Neutrophil (primary cell): ENCODE data around the gene EGFL7.

Experiments
- H3K27ac ChIP-seq: fragments of 200-600 bp; sonication (generic); 2 replicates; pipeline ENCODE4 v1.5.1; 2016; ENCODE audit warnings: mild to moderate bottlenecking, moderate library complexity
- H3K27me3 ChIP-seq: fragments of 200-600 bp; sonication (generic); 2 replicates; pipeline ENCODE4 v1.6.0; 2016; ENCODE audit warnings: mild to moderate bottlenecking
- H3K36me3 ChIP-seq: fragments of 200-600 bp; sonication (generic); 2 replicates; pipeline ENCODE4 v1.5.1; 2017
- H3K4me1 ChIP-seq, 2 experiments: fragments of 200-600 bp in 1 of 2; sonication (generic) in 1 of 2; 1 replicate in 1 of 2; 2 replicates in 1 of 2; pipeline versions ENCODE4 v1.5.1 to v1.6.1; 2013 to 2016; ENCODE audit warnings: low read depth in 1 of 2, low read length in 1 of 2, mild to moderate bottlenecking in 1 of 2, moderate library complexity in 1 of 2; ENCODE audit not compliant: control insufficient read depth in 1 of 2, insufficient read depth in 1 of 2
- H3K4me3 ChIP-seq, 2 experiments: fragments of 200-600 bp in 1 of 2; sonication (generic) in 1 of 2; 1 replicate in 1 of 2; 2 replicates in 1 of 2; pipeline ENCODE4 v1.5.1; 2013 to 2016; ENCODE audit warnings: low read depth in 1 of 2, low read length in 1 of 2, mild to moderate bottlenecking in 1 of 2, moderate library complexity in 1 of 2
- H3K9me3 ChIP-seq: fragments of 200-600 bp; sonication (generic); 2 replicates; pipeline ENCODE4 v1.5.1; 2016
- CTCF ChIP-seq: fragments of 200-600 bp; sonication (generic); IDR thresholded peaks from 2 replicates; pipeline ENCODE4 v1.5.1; 2016; ENCODE audit warnings: antibody characterized with exemption

EGFL7 gene

DNA sequence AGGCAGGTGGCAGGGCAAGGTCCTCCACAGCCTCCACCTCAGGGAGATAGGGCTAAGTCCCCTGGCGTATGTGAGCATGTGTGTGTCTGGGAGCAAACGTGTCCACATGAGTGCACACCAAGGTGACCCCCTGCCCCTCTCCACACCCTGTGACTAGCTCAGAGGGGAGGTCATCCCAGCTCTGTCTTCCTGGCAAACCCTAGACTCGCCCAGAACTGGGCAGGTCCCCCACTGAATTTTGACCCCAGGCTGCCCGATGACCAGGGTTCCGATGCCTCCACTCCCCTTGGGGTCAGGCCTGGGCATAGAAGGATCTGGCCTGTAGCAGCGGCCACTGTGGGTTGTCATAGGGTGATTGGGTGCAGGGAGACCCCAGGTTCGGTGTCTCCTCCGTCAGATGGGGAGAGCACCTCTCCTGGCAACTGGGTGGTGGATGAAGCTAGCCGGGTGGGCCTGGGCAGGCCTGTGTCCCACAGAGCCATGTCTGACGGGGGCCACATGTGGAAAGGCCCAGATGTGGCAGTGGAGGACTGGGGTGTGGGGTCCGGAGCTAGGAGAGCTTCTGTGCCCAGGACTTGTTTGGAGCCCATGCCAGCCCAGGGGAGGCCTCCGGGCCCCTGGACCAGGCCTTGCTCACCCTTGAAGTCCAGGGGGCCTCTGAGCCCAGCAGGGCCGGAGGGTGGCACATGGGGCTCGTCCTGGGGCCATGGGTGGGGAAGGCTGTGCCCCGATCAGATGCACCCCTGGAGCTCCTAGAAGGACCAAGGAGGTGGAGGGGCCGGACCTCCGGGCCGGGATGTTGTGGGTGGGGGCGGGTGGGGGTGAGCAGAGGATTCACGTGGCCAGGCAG is 55.9 kb downstream of the EGFL7 start:
- Histone ChIP-seq H3K4me1 (peaks cover 22 to 28% of the 10 kb centered on the region in 2 experiments), H3K36me3 (peaks cover 30% of the 10 kb centered on the region), H3K4me3 (no peak overlapping the region), H3K27me3 (peaks cover 57% of the 10 kb centered on the region), H3K27ac (no peak overlapping the region), H3K9me3 (no peaks in the 10 kb centered on the region)
- TF ChIP-seq CTCF: no peak

DNA sequence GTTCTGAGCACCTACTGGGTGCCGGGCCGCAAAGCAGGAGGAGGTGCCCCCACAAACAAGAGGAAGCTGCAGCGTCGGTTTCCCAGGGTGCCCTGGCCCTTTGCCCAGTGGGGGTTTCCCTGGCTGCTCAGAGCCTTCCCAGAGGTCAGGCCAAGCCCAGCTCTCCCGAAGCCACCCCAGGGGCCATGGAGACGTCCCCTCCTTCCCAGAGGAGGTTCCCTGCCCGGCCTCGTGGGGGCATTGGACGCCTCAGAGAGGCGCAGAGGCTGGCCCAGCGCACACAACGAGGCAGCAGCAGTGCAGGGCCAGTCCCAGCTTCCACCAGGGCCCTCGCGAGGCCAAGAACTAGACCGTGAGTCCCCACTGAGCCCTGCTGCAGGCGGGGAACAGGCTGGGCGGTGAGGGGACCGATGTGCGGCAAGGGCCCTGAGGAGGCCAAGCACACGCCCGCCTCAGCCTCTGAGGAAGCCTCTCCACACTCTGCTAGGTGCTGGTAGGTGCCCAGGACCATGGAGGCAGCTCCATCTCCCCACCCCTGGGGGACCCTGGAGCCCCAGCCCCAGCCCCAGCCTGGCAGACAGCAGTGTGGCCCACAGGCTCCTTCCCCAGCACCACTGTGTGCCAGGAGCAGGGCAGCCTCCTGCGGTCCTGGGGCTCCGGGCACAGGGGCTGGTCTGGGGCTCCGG is 56.6 kb downstream of the EGFL7 start:
- Histone ChIP-seq H3K27me3 (peaks cover 49% of the 10 kb centered on the region), H3K36me3 (peaks cover 38% of the 10 kb centered on the region), H3K9me3 (no peaks in the 10 kb centered on the region), H3K27ac (no peak overlapping the region), H3K4me1 (peaks cover 16 to 21% of the 10 kb centered on the region in 2 experiments), H3K4me3 (no peak overlapping the region)
- TF ChIP-seq CTCF: no peak

DNA sequence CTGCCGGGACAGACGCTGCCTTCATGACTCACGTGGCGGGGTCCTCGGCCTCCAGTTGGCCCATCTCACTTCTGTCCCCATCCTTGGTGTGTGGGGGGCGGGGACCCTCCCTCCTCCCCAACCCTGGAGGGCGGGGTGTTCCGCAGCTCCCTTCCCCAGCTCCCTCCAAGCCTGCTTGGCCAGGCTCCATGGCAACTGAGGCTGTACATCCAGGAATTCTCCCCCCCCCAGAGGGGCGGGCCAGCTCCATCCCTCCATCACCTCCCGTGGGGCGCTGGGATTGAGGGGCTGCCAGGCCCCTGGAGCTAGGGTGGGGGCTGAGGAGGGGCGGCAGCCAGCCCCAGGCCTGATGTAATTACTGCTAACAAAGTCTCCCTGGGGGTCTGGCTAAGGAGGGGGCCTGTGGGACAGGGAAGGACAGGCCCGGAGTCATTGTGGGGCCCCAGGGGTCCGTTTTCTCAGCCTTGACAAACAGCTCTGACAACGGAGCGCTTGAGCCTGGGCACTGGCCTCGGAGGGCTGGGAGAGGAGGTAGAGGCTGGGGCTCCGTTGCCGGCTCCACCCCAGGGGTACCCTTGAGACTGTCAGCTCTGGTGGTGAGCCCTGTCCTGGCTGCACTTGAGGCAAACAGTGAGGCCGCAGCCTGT is 57.7 kb downstream of the EGFL7 start:
- Histone ChIP-seq H3K9me3 (no peaks in the 10 kb centered on the region), H3K27me3 (peaks cover 39% of the 10 kb centered on the region), H3K4me1 (peaks cover 7 to 12% of the 10 kb centered on the region in 2 experiments), H3K27ac (no peak overlapping the region), H3K36me3 (peaks cover 47% of the 10 kb centered on the region), H3K4me3 (no peak overlapping the region)
- TF ChIP-seq CTCF: no peak

DNA sequence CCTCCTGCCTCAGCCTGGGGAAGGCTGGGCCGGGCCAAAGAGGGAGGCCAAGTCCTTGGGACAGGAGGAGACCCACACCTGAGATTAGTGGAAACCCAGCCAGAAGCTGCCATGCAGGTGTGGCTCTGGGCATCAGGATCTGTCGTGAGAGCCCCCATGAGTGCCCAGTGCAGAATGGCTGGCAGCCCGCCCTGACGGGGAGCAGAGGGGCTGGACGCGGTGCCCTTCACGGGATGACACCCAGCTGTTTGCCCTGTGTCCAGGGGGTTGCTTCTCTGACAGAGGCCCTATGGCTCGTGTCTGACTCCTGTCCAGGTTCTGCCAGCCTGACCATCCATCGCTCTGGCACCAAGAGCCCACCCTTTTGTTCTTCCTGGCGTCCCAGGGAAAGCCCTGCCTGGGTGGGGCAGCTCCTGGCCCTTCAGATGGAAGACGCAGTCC is 58.2 kb downstream of the EGFL7 start:
- no peak for TF ChIP-seq CTCF
- peaks cover 52% of the 10 kb centered on the region for H3K36me3 ChIP-seq
- H3K4me1 ChIP-seq: peaks cover 8 to 13% of the 10 kb centered on the region in 2 experiments
- H3K4me3 ChIP-seq: no peak overlapping the region
- H3K9me3 ChIP-seq: no peaks in the 10 kb centered on the region
- peaks cover 35% of the 10 kb centered on the region for H3K27me3 ChIP-seq
- H3K27ac ChIP-seq: no peak overlapping the region

GRCh38 chr9:136721339-136722092 is 58.8 kb downstream of the EGFL7 start:
- Histone ChIP-seq H3K27me3 (peaks cover 29% of the 10 kb centered on the region), H3K4me3 (no peak overlapping the region), H3K27ac (no peak overlapping the region), H3K9me3 (no peaks in the 10 kb centered on the region), H3K36me3 (peaks cover 58% of the 10 kb centered on the region), H3K4me1 (peaks cover 14 to 19% of the 10 kb centered on the region in 2 experiments)
- no peak for TF ChIP-seq CTCF
